Effector memory CD4-positive, alpha-beta T cell (primary cell): ENCODE data around the gene ACTA2.

Experiments used
- DNase-seq, 3 donors: peaks; one replicate each; pipeline ENCODE4 v3.0.0-alpha.2; 2020
- H3K27ac ChIP-seq: 2 replicates; pipeline ENCODE4 v1.7.0; 2013; ENCODE audit warnings: mild to moderate bottlenecking, low read length, moderate library complexity; ENCODE audit not compliant: insufficient read depth, poor library complexity, severe bottlenecking
- H3K27me3 ChIP-seq: replicated peaks from 2 replicates; pipeline ENCODE4 v1.7.0; 2013; ENCODE audit warnings: mild to moderate bottlenecking, low read length; ENCODE audit not compliant: insufficient read depth, control insufficient read depth, poor library complexity, severe bottlenecking
- H3K36me3 ChIP-seq: 2 replicates; pipeline ENCODE4 v1.7.0; 2013; ENCODE audit warnings: mild to moderate bottlenecking, low read length, moderate library complexity; ENCODE audit not compliant: control insufficient read depth, insufficient read depth
- H3K4me1 ChIP-seq: 2 replicates; pipeline ENCODE4 v1.7.0; 2013; ENCODE audit warnings: low read length, mild to moderate bottlenecking; ENCODE audit not compliant: control insufficient read depth, insufficient read depth, poor library complexity, severe bottlenecking
- H3K4me3 ChIP-seq: 2 replicates; pipeline ENCODE4 v1.7.0; 2013; ENCODE audit warnings: low read length, low read depth, mild to moderate bottlenecking; ENCODE audit not compliant: insufficient read depth, poor library complexity, severe bottlenecking
- H3K9me3 ChIP-seq: 2 replicates; pipeline ENCODE4 v1.7.0; 2013; ENCODE audit warnings: mild to moderate bottlenecking, low read length, moderate library complexity; ENCODE audit not compliant: control insufficient read depth

The ACTA2 gene

GRCh38 chr10:88888810-88889445 lies 63.6 kb downstream of the ACTA2 start:
- H3K9me3 ChIP-seq = no peaks in the 10 kb centered on the region
- H3K36me3 ChIP-seq = no peaks in the 10 kb centered on the region
- DNase-seq = no peak
- H3K27ac ChIP-seq = no peak overlapping the region
- H3K27me3 ChIP-seq = no peaks in the 10 kb centered on the region
- peaks cover 4% of the 10 kb centered on the region for H3K4me1 ChIP-seq
- no peak overlapping the region for H3K4me3 ChIP-seq

- Histone ChIP-seq H3K27ac (no peak overlapping the region), H3K4me3 (no peak overlapping the region), H3K27me3 (no peaks in the 10 kb centered on the region), H3K4me1 (peaks cover 9% of the 10 kb centered on the region), H3K9me3 (no peaks in the 10 kb centered on the region), H3K36me3 (no peaks in the 10 kb centered on the region)
- no peak for DNase-seq
Measured at GRCh38 chr10:88886557-88886956, 66.0 kb downstream of the ACTA2 start.
